ENCODE results near the gene RRAGD.
A peak's percentile ranks its signal among the peaks of the same experiment; 100 is the strongest.

The RRAGD gene

DNA sequence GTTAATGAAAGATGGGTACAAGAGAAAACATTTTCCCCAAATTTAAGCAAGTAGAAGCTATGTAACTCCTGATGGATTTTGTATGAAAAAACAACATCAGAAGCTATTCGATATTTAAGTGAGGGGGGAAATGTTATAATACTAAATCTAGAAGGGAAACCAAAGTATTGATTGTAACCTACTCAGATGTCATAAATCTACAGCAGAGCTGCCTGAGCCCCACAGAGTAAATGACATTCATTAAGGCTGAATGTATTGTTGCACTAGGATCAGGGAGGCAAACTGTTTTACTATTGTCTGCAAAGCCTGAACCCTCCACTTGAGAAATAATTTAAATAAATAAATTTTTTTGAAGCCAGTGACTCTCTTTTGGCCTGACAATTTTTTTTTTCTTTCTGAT lies 40.2 kb upstream of the RRAGD start:
- Histone ChIP-seq H3K18ac (ENCODE audit: low read length) (no peak overlapping the region), H2BK15ac (replicated peaks; ENCODE audit: low read depth) (no peak overlapping the region), H2BK120ac (ENCODE audit: low read depth, low read length) (no peak overlapping the region), H2AK5ac (ENCODE audit: low read length) (no peak overlapping the region), H3K56ac (ENCODE audit: low read length) (no peak overlapping the region), H3K4me1 (ENCODE audit: control insufficient read depth, low read depth, low read length) (no peaks in the 10 kb centered on the region), H3K4me2 (ENCODE audit: low read length) (no peak overlapping the region), H3K36me3 (ENCODE audit: control insufficient read depth, insufficient read depth, low read length) (no peaks in the 10 kb centered on the region), H3K79me1 (ENCODE audit: low read length) (peaks cover 2% of the 10 kb centered on the region), H3K4me3 (ENCODE audit: low read length) (no peak overlapping the region), H3K9ac (ENCODE audit: low read length) (no peak overlapping the region), H4K5ac (ENCODE audit: low read length) (no peak overlapping the region), H3K23ac (ENCODE audit: low read length) (no peak overlapping the region), H2BK5ac (ENCODE audit: low read length) (no peak overlapping the region), H3K27me3 (ENCODE audit: insufficient read depth, low read length, poor library complexity) (no peaks in the 10 kb centered on the region), H3K4ac (ENCODE audit: low read depth, low read length) (no peak overlapping the region), H4K8ac (ENCODE audit: low read depth, low read length) (no peak overlapping the region), H3K79me2 (ENCODE audit: control insufficient read depth, insufficient read depth, low read length) (no peaks in the 10 kb centered on the region), H3K27ac (ENCODE audit: low read depth, low read length) (no peak overlapping the region)
- WGBS (ENCODE audit: extremely low coverage, insufficient coverage, low lambda C conversion rate), result no CpG with 5 or more reads among the region's 1 CpG
- no peak for DNase-seq

DNA sequence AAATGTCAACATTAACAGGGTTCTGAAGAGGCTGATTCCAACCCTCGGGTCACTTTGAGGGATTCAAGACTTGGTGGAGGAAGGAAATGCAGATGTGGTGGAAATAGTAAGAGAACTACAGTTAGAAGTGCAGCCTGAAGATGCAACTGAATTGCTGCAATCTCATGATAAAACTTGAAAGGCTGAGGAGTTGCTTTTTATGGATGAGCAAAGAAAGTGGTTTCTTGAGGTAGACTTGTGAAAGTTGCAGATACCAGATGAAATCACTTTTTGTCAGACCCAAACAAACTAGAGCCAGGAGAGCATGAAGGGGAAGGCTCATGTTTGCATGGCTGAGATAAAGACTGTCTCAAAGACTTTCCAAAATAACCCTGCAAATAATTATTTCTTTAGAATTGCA lies 37.1 kb upstream of the RRAGD start:
- Histone ChIP-seq H3K79me2 (ENCODE audit: control insufficient read depth, insufficient read depth, low read length) (no peaks in the 10 kb centered on the region), H3K56ac (ENCODE audit: low read length) (no peak overlapping the region), H3K79me1 (ENCODE audit: low read length) (peaks cover 2% of the 10 kb centered on the region), H3K4me1 (ENCODE audit: control insufficient read depth, low read depth, low read length) (no peaks in the 10 kb centered on the region), H3K23ac (ENCODE audit: low read length) (no peak overlapping the region), H3K27ac (ENCODE audit: low read depth, low read length) (no peak overlapping the region), H3K36me3 (ENCODE audit: control insufficient read depth, insufficient read depth, low read length) (no peaks in the 10 kb centered on the region), H2BK15ac (replicated peaks; ENCODE audit: low read depth) (no peak overlapping the region), H3K4ac (ENCODE audit: low read depth, low read length) (no peak overlapping the region), H3K18ac (ENCODE audit: low read length) (no peak overlapping the region), H4K5ac (ENCODE audit: low read length) (no peak overlapping the region), H3K27me3 (ENCODE audit: insufficient read depth, low read length, poor library complexity) (no peaks in the 10 kb centered on the region), H3K4me3 (ENCODE audit: low read length) (no peak overlapping the region), H3K4me2 (ENCODE audit: low read length) (no peak overlapping the region), H3K9ac (ENCODE audit: low read length) (no peak overlapping the region), H2BK5ac (ENCODE audit: low read length) (no peak overlapping the region), H2BK120ac (ENCODE audit: low read depth, low read length) (no peak overlapping the region), H2AK5ac (ENCODE audit: low read length) (no peak overlapping the region), H4K8ac (ENCODE audit: low read depth, low read length) (no peak overlapping the region)
- WGBS (ENCODE audit: extremely low coverage, insufficient coverage, low lambda C conversion rate), result no CpG with 5 or more reads among the region's 1 CpG
- DNase-seq, result no peak

DNA sequence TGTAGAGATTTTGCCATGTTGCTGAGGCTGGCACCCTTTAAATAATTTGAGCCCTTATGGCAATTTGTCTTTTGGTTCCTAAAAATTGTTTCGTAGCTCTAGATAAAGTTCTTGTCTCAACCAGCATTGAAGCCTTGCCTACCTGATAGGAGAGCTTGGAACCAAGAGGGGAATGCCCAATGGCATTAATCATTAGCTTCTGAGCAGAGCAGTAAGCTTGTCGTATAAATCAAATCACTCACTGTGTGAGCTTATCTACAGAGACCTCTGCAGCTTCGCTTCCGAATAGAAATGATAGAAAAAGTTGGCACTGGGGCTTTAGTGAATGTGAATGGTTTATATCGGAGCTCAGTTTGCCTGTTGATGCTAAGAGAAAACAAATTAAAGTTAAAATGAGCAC lies 31.6 kb upstream of the RRAGD start:
- H3K79me2 ChIP-seq (ENCODE audit: control insufficient read depth, insufficient read depth, low read length), result no peaks in the 10 kb centered on the region
- no peaks in the 10 kb centered on the region for H3K27me3 ChIP-seq (ENCODE audit: insufficient read depth, low read length, poor library complexity)
- H3K27ac ChIP-seq (ENCODE audit: low read depth, low read length), result no peak overlapping the region
- no peaks in the 10 kb centered on the region for H3K79me1 ChIP-seq (ENCODE audit: low read length)
- no peak overlapping the region for H2BK120ac ChIP-seq (ENCODE audit: low read depth, low read length)
- no peak overlapping the region for H4K5ac ChIP-seq (ENCODE audit: low read length)
- H3K36me3 ChIP-seq (ENCODE audit: control insufficient read depth, insufficient read depth, low read length), result no peaks in the 10 kb centered on the region
- H2AK5ac ChIP-seq (ENCODE audit: low read length), result no peak overlapping the region
- no peak overlapping the region for H3K4ac ChIP-seq (ENCODE audit: low read depth, low read length)
- H3K23ac ChIP-seq (ENCODE audit: low read length), result no peak overlapping the region
- no peak overlapping the region for H3K4me3 ChIP-seq (ENCODE audit: low read length)
- no peak overlapping the region for H2BK15ac ChIP-seq (replicated peaks; ENCODE audit: low read depth)
- no peaks in the 10 kb centered on the region for H3K4me1 ChIP-seq (ENCODE audit: control insufficient read depth, low read depth, low read length)
- H3K18ac ChIP-seq (ENCODE audit: low read length), result no peak overlapping the region
- H3K56ac ChIP-seq (ENCODE audit: low read length), result no peak overlapping the region
- no peak overlapping the region for H4K8ac ChIP-seq (ENCODE audit: low read depth, low read length)
- DNase-seq, result no peak
- no peak overlapping the region for H2BK5ac ChIP-seq (ENCODE audit: low read length)
- WGBS (ENCODE audit: extremely low coverage, insufficient coverage, low lambda C conversion rate), result no CpG with 5 or more reads among the region's 5 CpGs
- no peak overlapping the region for H3K9ac ChIP-seq (ENCODE audit: low read length)
- H3K4me2 ChIP-seq (ENCODE audit: low read length), result no peak overlapping the region

DNA sequence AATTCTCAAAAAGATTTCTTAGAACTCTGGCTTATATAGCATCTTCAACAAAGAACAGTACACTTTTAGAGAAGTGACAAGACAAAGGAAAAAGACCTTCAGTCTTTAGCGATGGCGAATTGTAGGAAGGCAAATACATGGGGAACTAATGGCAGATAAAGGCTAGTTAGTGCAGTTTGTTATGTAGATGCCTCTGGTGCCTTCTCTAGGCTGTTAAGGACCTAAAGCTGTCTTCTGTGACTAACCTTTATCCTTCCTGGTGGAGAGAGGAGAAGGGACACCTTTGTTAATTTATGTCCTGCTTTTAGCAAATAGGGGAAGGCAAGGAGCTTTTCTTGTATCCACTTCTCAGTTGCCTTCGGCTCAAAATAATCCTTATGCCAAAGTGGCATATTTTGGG lies 28.1 kb upstream of the RRAGD start:
- Histone ChIP-seq H3K79me1 (ENCODE audit: low read length) (peaks cover 2% of the 10 kb centered on the region), H3K4ac (ENCODE audit: low read depth, low read length) (no peak overlapping the region), H2AK5ac (ENCODE audit: low read length) (no peak overlapping the region), H3K56ac (ENCODE audit: low read length) (no peak overlapping the region), H4K8ac (ENCODE audit: low read depth, low read length) (no peak overlapping the region), H3K79me2 (ENCODE audit: control insufficient read depth, insufficient read depth, low read length) (peaks cover 4% of the 10 kb centered on the region), H3K36me3 (ENCODE audit: control insufficient read depth, insufficient read depth, low read length) (no peaks in the 10 kb centered on the region), H3K18ac (ENCODE audit: low read length) (no peak overlapping the region), H3K23ac (ENCODE audit: low read length) (no peak overlapping the region), H3K27me3 (ENCODE audit: insufficient read depth, low read length, poor library complexity) (no peaks in the 10 kb centered on the region), H2BK5ac (ENCODE audit: low read length) (no peak overlapping the region), H3K4me3 (ENCODE audit: low read length) (no peak overlapping the region), H2BK15ac (replicated peaks; ENCODE audit: low read depth) (no peak overlapping the region), H2BK120ac (ENCODE audit: low read depth, low read length) (no peak overlapping the region), H3K27ac (ENCODE audit: low read depth, low read length) (no peak overlapping the region), H3K4me2 (ENCODE audit: low read length) (no peak overlapping the region), H4K5ac (ENCODE audit: low read length) (no peak overlapping the region), H3K9ac (ENCODE audit: low read length) (no peak overlapping the region), H3K4me1 (ENCODE audit: control insufficient read depth, low read depth, low read length) (peaks cover 4% of the 10 kb centered on the region)
- no peak for DNase-seq
- no CpG with 5 or more reads among the region's 3 CpGs for WGBS (ENCODE audit: extremely low coverage, insufficient coverage, low lambda C conversion rate)

DNA sequence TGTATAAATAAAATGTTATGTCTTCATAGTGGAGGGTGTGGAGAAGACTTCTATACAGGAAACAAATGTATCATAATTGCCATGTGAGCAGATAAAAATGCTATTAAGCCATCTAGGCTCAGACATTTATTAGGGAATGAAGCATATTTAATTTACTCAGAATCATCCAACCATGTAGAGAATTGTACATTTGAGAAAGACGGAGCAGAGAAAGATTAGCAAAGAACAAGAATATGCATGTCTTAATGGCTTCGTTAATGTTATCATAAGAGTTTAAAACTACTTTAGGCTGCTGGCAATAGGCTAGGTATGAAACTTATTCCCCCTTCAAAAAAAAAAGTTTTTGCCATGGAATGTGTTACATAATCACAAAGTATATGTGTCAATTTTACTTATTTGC lies 26.9 kb upstream of the RRAGD start:
- Histone ChIP-seq H3K4me2 (ENCODE audit: low read length) (no peak overlapping the region), H3K4ac (ENCODE audit: low read depth, low read length) (no peak overlapping the region), H3K9ac (ENCODE audit: low read length) (no peak overlapping the region), H3K79me1 (ENCODE audit: low read length) (peaks cover 4% of the 10 kb centered on the region), H3K4me1 (ENCODE audit: control insufficient read depth, low read depth, low read length) (peaks cover 10% of the 10 kb centered on the region), H3K27me3 (ENCODE audit: insufficient read depth, low read length, poor library complexity) (no peaks in the 10 kb centered on the region), H2AK5ac (ENCODE audit: low read length) (no peak overlapping the region), H3K18ac (ENCODE audit: low read length) (no peak overlapping the region), H3K4me3 (ENCODE audit: low read length) (no peak overlapping the region), H3K23ac (ENCODE audit: low read length) (no peak overlapping the region), H2BK15ac (replicated peaks; ENCODE audit: low read depth) (no peak overlapping the region), H3K56ac (ENCODE audit: low read length) (no peak overlapping the region), H4K8ac (ENCODE audit: low read depth, low read length) (no peak overlapping the region), H2BK5ac (ENCODE audit: low read length) (no peak overlapping the region), H3K79me2 (ENCODE audit: control insufficient read depth, insufficient read depth, low read length) (peaks cover 10% of the 10 kb centered on the region), H3K36me3 (ENCODE audit: control insufficient read depth, insufficient read depth, low read length) (no peaks in the 10 kb centered on the region), H2BK120ac (ENCODE audit: low read depth, low read length) (no peak overlapping the region), H3K27ac (ENCODE audit: low read depth, low read length) (no peak overlapping the region), H4K5ac (ENCODE audit: low read length) (no peak overlapping the region)
- DNase-seq, result no peak
- no CpG with 5 or more reads among the region's 2 CpGs for WGBS (ENCODE audit: extremely low coverage, insufficient coverage, low lambda C conversion rate)

DNA sequence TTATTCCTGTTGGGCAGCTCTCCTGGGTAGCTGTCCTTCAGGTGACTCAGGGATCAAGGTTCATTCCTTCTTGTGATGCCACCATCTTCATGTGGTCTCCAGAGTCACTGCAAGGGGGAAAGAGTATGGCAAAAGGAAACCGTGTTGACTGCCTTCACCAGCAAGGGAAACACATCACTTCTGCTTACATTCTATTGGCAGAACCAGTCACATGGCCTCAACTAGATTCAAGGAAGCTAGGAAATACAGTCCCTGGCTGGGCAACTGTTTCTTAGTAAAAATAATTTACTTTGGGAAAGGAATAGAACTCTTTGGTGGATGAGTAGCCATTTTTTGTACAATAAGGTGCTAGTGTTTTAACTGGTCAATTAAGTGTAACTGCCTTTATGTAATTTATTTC lies 26.2 kb upstream of the RRAGD start:
- Histone ChIP-seq H3K79me2 (ENCODE audit: control insufficient read depth, insufficient read depth, low read length) (peaks cover 10% of the 10 kb centered on the region), H3K4me1 (ENCODE audit: control insufficient read depth, low read depth, low read length) (peaks cover 10% of the 10 kb centered on the region), H3K56ac (ENCODE audit: low read length) (no peak overlapping the region), H3K9ac (ENCODE audit: low read length) (no peak overlapping the region), H4K5ac (ENCODE audit: low read length) (no peak overlapping the region), H2AK5ac (ENCODE audit: low read length) (no peak overlapping the region), H3K79me1 (ENCODE audit: low read length) (peaks cover 7% of the 10 kb centered on the region), H3K18ac (ENCODE audit: low read length) (no peak overlapping the region), H2BK15ac (replicated peaks; ENCODE audit: low read depth) (no peak overlapping the region), H4K8ac (ENCODE audit: low read depth, low read length) (no peak overlapping the region), H3K4ac (ENCODE audit: low read depth, low read length) (no peak overlapping the region), H3K23ac (ENCODE audit: low read length) (no peak overlapping the region), H3K4me3 (ENCODE audit: low read length) (no peak overlapping the region), H3K27ac (ENCODE audit: low read depth, low read length) (no peak overlapping the region), H3K27me3 (ENCODE audit: insufficient read depth, low read length, poor library complexity) (no peaks in the 10 kb centered on the region), H2BK5ac (ENCODE audit: low read length) (no peak overlapping the region), H3K36me3 (ENCODE audit: control insufficient read depth, insufficient read depth, low read length) (no peaks in the 10 kb centered on the region), H3K4me2 (ENCODE audit: low read length) (no peak overlapping the region), H2BK120ac (ENCODE audit: low read depth, low read length) (no peak overlapping the region)
- no CpG with 5 or more reads among the region's 1 CpG for WGBS (ENCODE audit: extremely low coverage, insufficient coverage, low lambda C conversion rate)
- DNase-seq, result peak; percentile 16
